Gastroesophageal sphincter (tissue), 4 donors: Measurements from ENCODE around the gene RRBP1. TPM values are rescaled to one million over a fixed set of nuclear protein-coding genes. Genes with fewer than 3 reads are reported as not detected.

ENCODE experiments used
- ATAC-seq: fragments of 150-250 bp; one replicate; pipeline ENCODE4 v1.9.1; 2016; ENCODE audit warnings: mild to moderate bottlenecking, moderate library complexity
- H3K27ac ChIP-seq, 4 donors: fragments of 200-600 bp; sonication (generic) in 3 of 4; 1 replicate in 3 of 4; 2 replicates in 1 of 4; pipeline ENCODE4 v1.5.1; 2016 to 2019
- H3K27me3 ChIP-seq: fragments of 200-600 bp; sonication (generic); one replicate; pipeline ENCODE4 v1.5.1; 2019
- H3K36me3 ChIP-seq, 2 donors: fragments of 200-600 bp; sonication (generic); one replicate each; pipeline ENCODE4 v1.5.1; 2019; ENCODE audit warnings: control low read depth in 1 of 2
- H3K4me1 ChIP-seq, 3 donors: fragments of 200-600 bp; sonication (generic); 1 replicate in 2 of 3; 2 replicates in 1 of 3; pipeline ENCODE4 v1.5.1; 2016 to 2019; ENCODE audit warnings: control low read depth in 2 of 3
- H3K4me3 ChIP-seq, 2 donors: fragments of 200-600 bp; sonication (generic); one replicate each; pipeline ENCODE4 v1.5.1; 2019; ENCODE audit warnings: mild to moderate bottlenecking in 1 of 2, moderate library complexity in 1 of 2
- H3K9me3 ChIP-seq, 3 donors: fragments of 200-600 bp; sonication (generic); one replicate each; pipeline ENCODE4 v1.5.1; 2017 to 2019; ENCODE audit warnings: control low read depth in 2 of 3
- EP300 ChIP-seq: sonication (generic); formaldehyde crosslinking; IDR thresholded peaks from one replicate; pipeline ENCODE4 v1.6.1; 2017; ENCODE audit warnings: antibody characterized with exemption, mild to moderate bottlenecking
- POLR2A ChIP-seq, 2 donors: fragments of 450-650 bp; IDR thresholded peaks; one replicate each; pipeline ENCODE4 v1.6.1; 2017; ENCODE audit warnings: antibody characterized with exemption in 2 of 2, mild to moderate bottlenecking in 2 of 2, moderate library complexity in 1 of 2
- POLR2AphosphoS5 ChIP-seq: sonication (generic); formaldehyde crosslinking; IDR thresholded peaks from one replicate; pipeline ENCODE4 v1.6.1; 2017; ENCODE audit warnings: antibody characterized with exemption
- WGBS, 2 donors: methylation state at CpG; one replicate each; pipeline ENCODE4 v1.1.5; 2018; ENCODE audit warnings: low coverage in 1 of 2; 5-methylcytosine and 5-hydroxymethylcytosine counted together
- total RNA-seq, 4 donors: library from RNA; depleted of rRNA; stranded (reverse); fragments of >200 nt; gene quantifications; one replicate each; pipeline ENCODE4 v1.1.0, GENCODE V29; 2016
- TF ChIP-seq, protein P1 (sequence below), 4 experiments: fragments of 200-600 bp in 2 of 4; fragments of 450-650 bp in 2 of 4; sonication (generic) in 1 of 4; IDR thresholded peaks; one replicate each; pipeline ENCODE4 v1.5.1; 2017 to 2019; ENCODE audit warnings: antibody characterized with exemption in 4 of 4, mild to moderate bottlenecking in 2 of 4, moderate library complexity in 2 of 4

Gene RRBP1
- total RNA-seq, 4 donors from 2014 or later, result 61.2 to 89.8 (median 64.7) TPM

DNA sequence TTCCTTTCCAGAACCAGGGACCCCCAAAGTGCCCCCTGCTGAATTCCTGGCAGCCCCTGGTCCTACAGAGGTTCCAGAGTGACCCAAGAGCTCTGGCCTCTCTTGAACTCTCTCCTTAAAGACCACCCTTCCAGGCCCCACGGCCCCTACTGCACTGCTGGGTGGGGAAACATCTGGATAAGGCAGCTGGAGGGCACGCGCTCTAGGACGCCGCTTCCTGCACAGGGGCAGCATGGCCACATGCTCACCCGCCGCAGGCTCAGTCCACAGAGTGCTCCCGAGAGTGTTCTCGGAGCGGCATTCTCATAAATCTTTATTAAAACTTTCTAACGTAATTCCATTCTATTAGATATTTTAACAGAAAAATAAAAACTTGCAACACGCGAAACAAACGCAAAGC is 37.0 kb downstream of the RRBP1 start:
- Histone ChIP-seq H3K4me1 (peaks cover 3 to 100% (median 45%) of the 10 kb centered on the region in 3 donors), H3K9me3 (no peaks in the 10 kb centered on the region), H3K4me3 (no peak overlapping the region), H3K27me3 (no peaks in the 10 kb centered on the region), H3K36me3 (peaks cover 0 to 29% of the 10 kb centered on the region in 2 donors), H3K27ac (peak overlapping the region in 3 of 4 donors; percentile 69 to 75 (median 69))
- 86 to 98% methylated on average over 3 to 6 of the region's 14 CpGs for WGBS, 2 donors
- no peak for ATAC-seq
- TF ChIP-seq POLR2A (IDR thresholded peaks at IDR 0.05) (no peak), POLR2AphosphoS5 (no peak), EP300 (no peak)
- TF ChIP-seq, protein P1, sequence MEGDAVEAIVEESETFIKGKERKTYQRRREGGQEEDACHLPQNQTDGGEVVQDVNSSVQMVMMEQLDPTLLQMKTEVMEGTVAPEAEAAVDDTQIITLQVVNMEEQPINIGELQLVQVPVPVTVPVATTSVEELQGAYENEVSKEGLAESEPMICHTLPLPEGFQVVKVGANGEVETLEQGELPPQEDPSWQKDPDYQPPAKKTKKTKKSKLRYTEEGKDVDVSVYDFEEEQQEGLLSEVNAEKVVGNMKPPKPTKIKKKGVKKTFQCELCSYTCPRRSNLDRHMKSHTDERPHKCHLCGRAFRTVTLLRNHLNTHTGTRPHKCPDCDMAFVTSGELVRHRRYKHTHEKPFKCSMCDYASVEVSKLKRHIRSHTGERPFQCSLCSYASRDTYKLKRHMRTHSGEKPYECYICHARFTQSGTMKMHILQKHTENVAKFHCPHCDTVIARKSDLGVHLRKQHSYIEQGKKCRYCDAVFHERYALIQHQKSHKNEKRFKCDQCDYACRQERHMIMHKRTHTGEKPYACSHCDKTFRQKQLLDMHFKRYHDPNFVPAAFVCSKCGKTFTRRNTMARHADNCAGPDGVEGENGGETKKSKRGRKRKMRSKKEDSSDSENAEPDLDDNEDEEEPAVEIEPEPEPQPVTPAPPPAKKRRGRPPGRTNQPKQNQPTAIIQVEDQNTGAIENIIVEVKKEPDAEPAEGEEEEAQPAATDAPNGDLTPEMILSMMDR (IDR thresholded peaks at IDR 0.05), result no peak

DNA sequence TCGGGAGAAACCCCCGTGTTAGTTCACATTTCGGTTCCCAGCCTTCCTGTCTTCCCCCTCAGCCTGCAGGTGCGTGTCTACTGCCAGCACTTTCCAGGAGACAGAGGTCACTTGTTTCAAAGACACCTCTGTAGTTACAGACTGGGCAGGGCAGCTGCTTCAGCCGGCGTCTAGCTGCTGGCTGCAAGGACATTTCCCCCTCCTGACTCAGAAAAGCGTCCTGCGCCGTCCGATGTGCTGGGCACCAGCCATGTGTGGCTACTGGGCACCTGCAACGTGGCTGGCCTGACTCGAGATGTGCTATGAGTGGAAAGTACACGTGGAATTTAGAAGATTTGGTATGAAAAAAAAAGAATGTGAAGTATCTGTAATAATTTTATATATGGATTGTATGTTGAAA is 37.6 kb downstream of the RRBP1 start:
- 35 to 38% methylated on average over 6 to 9 of the region's 13 CpGs for WGBS, 2 donors
- Histone ChIP-seq H3K36me3 (peaks cover 0 to 32% of the 10 kb centered on the region in 2 donors), H3K27ac (peak overlapping the region in 3 of 4 donors; percentile 69 to 75 (median 69)), H3K9me3 (no peaks in the 10 kb centered on the region), H3K4me3 (no peak overlapping the region), H3K27me3 (no peaks in the 10 kb centered on the region), H3K4me1 (peaks cover 3 to 100% (median 41%) of the 10 kb centered on the region in 3 donors)
- peak; percentile 26 for ATAC-seq
- TF ChIP-seq EP300 (no peak), POLR2AphosphoS5 (peak; percentile 16)

DNA sequence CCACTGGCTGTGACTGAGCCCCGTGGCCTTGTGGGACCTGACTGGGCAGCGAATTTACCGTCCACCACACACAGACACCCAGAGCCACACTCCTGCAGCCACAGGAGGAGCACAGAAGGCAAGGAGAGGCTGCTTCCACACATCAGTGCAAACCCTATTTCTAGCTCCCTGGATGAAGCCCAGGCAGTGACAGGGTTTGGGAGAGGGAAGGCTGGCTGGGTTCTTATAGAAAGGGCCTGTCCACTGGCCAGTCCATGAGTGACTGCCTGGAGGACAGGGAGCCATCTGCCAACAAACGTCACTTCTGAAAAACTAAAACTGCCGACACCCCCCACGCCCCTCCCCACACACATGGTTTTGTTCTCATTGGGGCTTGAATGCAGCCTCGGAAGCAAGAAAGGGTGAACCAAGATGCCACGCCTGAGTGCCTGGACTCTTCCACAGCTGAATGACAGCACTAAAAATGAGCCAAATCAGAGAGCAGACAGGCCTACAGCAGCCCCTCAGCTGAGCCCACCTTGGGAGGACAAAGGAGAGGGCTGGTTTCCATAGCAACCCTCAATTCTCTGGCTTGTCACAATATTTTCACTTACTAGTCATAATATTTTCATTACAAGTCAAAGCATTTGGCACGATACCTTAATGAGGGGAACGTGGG is 38.4 kb downstream of the RRBP1 start:
- Histone ChIP-seq H3K27me3 (no peaks in the 10 kb centered on the region), H3K4me3 (no peak overlapping the region), H3K27ac (peak overlapping the region; percentile 13 to 75 (median 69)), H3K36me3 (peaks cover 0 to 39% of the 10 kb centered on the region in 2 donors), H3K9me3 (no peaks in the 10 kb centered on the region), H3K4me1 (peaks cover 3 to 100% (median 36%) of the 10 kb centered on the region in 3 donors)
- TF ChIP-seq, protein P1 (IDR thresholded peaks at IDR 0.05), result no peak
- TF ChIP-seq POLR2A (IDR thresholded peaks at IDR 0.05) (no peak), POLR2AphosphoS5 (no peak), EP300 (no peak)
- WGBS, 2 donors, result 0 to 22% methylated on average over 1 to 6 of the region's 10 CpGs
- no peak for ATAC-seq

DNA sequence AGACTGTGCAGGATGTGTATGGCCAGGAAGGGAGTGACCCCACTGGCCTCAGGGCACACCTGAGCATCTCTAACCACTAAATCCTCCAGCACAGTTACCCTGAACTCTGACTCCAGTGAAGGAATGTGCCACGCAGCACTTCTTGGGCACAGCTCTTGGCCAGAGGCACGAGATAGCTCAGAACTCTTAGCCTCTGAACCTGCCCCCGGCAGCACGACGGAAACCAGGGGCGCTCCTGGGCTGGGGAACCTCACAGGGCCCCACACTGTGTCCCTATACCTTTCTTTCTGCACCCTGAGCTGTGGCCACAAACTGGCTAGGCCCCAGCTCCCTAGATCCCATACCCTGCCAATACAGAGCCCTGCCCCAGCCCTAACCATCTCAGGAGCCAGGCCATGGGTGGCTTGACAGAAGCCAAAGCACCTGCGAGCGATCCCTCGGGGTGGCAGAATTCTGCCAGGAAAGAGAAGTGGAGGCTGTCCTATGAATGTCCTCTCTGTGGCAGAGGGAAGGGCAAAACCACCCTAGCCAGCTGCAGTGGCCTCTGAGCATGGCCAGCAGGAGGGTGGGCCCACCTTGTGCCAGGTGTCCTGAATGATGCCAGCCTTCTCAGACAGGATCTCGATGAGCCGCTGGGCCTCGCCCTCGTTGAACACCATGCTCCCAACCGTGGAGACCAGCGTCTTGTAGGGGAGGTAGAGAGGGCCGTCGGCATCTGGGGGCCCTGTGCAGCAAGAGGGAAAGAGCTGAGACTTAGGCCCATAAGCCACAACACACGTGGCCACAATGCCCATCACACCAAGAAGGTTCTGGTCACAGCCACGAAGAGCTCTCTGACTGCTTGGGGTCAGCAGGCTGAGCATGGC is 39.4 kb downstream of the RRBP1 start:
- Histone ChIP-seq H3K4me1 (peaks cover 3 to 100% (median 34%) of the 10 kb centered on the region in 3 donors), H3K9me3 (no peaks in the 10 kb centered on the region), H3K27me3 (no peaks in the 10 kb centered on the region), H3K36me3 (peaks cover 0 to 48% of the 10 kb centered on the region in 2 donors), H3K4me3 (no peak overlapping the region), H3K27ac (peak overlapping the region; percentile 7 to 69 (median 42))
- TF ChIP-seq, protein P1 (IDR thresholded peaks at IDR 0.05), result no peak
- TF ChIP-seq POLR2AphosphoS5, result no peak
- no peak for TF ChIP-seq EP300
- no peak for TF ChIP-seq POLR2A (IDR thresholded peaks at IDR 0.05)
- 76% methylated on average over 7 of the region's 19 CpGs; no CpG with 5 or more reads in 1 of the 2 donors for WGBS, 2 donors
- ATAC-seq, result no peak

DNA sequence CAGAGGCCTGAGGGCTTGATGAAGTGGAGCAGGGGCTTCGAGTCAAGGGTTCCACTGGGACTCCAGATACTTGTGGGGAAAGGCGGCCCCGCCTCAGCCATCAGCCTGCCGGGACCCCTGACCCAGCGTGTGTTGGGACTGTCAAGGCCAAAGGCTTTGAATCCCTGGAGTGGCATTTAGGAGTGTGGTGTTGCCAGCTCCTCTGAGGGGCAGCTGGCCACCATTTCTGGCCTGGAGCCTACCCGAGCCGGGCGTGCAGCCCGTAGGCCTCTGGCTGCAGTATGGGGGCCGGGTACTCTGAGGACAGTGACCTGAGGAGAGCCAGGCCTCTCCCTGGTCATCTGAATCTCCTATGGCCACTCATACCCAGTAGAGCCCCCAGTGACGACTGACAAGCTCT is 40.0 kb downstream of the RRBP1 start:
- no peak for ATAC-seq
- H3K4me3 ChIP-seq, result no peak overlapping the region
- H3K36me3 ChIP-seq, result peaks cover 0 to 48% of the 10 kb centered on the region in 2 donors
- H3K27ac ChIP-seq, result peak overlapping the region in 3 of 4 donors; percentile 15 to 69 (median 69)
- H3K4me1 ChIP-seq, result peaks cover 3 to 100% (median 35%) of the 10 kb centered on the region in 3 donors
- no CpG with 5 or more reads among the region's 11 CpGs for WGBS, 2 donors
- TF ChIP-seq EP300 (no peak), POLR2AphosphoS5 (no peak), POLR2A (IDR thresholded peaks at IDR 0.05) (no peak)
- TF ChIP-seq, protein P1 (IDR thresholded peaks at IDR 0.05), result no peak
- no peaks in the 10 kb centered on the region for H3K27me3 ChIP-seq
- H3K9me3 ChIP-seq, result no peaks in the 10 kb centered on the region
